Measurements from ENCODE around the gene IL19. TPM values are rescaled to one million over a fixed set of nuclear protein-coding genes. Genes with fewer than 3 reads are reported as not detected.

Gene IL19
- total and polyA plus RNA-seq, 9 of the 15 experiments (the other 6 are each of a cell fraction or from before 2014, with no cell fraction given): not detected

GRCh38 chr1:206823727-206824126, 53.2 kb downstream of the IL19 start:
- peak overlapping the region; percentile 9; the same call in 1 of the 2 replicates for H2AFZ ChIP-seq (ENCODE audit: low read depth, low read length)
- H3K27me3 ChIP-seq (ENCODE audit: control insufficient read depth in 2 of 2, insufficient read depth in 2 of 2, low read length in 2 of 2): peaks cover 13 to 37% of the 10 kb centered on the region in 2 experiments; a peak in 4 of 5 replicates
- in situ Hi-C loops (cut with MboI) (no loop called here), intact Hi-C loops (cut with micrococcal nuclease) (no loop called here)
- no peak overlapping the region for H3K27ac ChIP-seq (ENCODE audit: extremely low read depth, low read depth, low read length)
- H4K20me1 ChIP-seq (replicated peaks; ENCODE audit: control insufficient read depth, insufficient read depth, low read length): no peaks in the 10 kb centered on the region
- CTCF ChIA-PET (ENCODE audit: low intra/inter-chr PET ratio): no interaction called here
- no peak overlapping the region for H3K4me3 ChIP-seq
- 26% methylated on average over 5 of the region's 5 CpGs for WGBS (ENCODE audit: insufficient coverage, low coverage, missing lambda C conversion rate)
- no peak for ATAC-seq
- no peaks in the 10 kb centered on the region for H3K79me2 ChIP-seq (ENCODE audit: control insufficient read depth, insufficient read depth, low read length)
- H3K36me3 ChIP-seq (ENCODE audit: control insufficient read depth, insufficient read depth, low read length): no peaks in the 10 kb centered on the region
- H3K9me3 ChIP-seq (replicated peaks; ENCODE audit: control insufficient read depth, insufficient read depth, low read depth, low read length): no peaks in the 10 kb centered on the region
- BruUV-seq (replicated peaks): no TSS peak
- no peak for DNase-seq (ENCODE audit: extremely low read depth in 1 of 4, low spot score in 3 of 4)
- peaks cover 0 to 4% of the 10 kb centered on the region in 2 experiments; a peak in 1 of 5 replicates for H3K4me1 ChIP-seq (replicated peaks in 1 of 2; ENCODE audit: control insufficient read depth in 2 of 2, insufficient read depth in 2 of 2, low read length in 2 of 2)
- no peak for FAIRE-seq
- TF ChIP-seq MAFF (IDR thresholded peaks at IDR 0.05; ENCODE audit: low read length): no peak
- TF ChIP-seq SMARCB1 (IDR thresholded peaks at IDR 0.05; ENCODE audit: insufficient read length, low read depth): no peak
- TF ChIP-seq YY1 (IDR thresholded peaks at IDR 0.05; ENCODE audit: borderline replicate concordance in 1 of 3, control insufficient read depth in 1 of 3, extremely low read depth in 1 of 3, insufficient read depth in 3 of 3, insufficient read length in 1 of 3, insufficient replicate concordance in 2 of 3, low read depth in 1 of 3, low read length in 2 of 3): no peak
- no peak for TF ChIP-seq CGGBP1 (CRISPR knock-in tag; IDR thresholded peaks at IDR 0.05)
- TF ChIP-seq SREBF2 (CRISPR knock-in tag; IDR thresholded peaks at IDR 0.05): no peak
- no peak for TF ChIP-seq NUFIP1 (IDR thresholded peaks at IDR 0.05; ENCODE audit: partially characterized antibody)
- no peak for TF ChIP-seq PCBP1 (IDR thresholded peaks at IDR 0.05; ENCODE audit: low read depth, low read length, poor library complexity, severe bottlenecking)
- TF ChIP-seq GABPA (tag; conservative IDR thresholded peaks at IDR 0.05; ENCODE audit: low read depth): no peak
- TF ChIP-seq STAT5A (IDR thresholded peaks at IDR 0.05; ENCODE audit: borderline replicate concordance, low read length): no peak
- TF ChIP-seq GABPB2 (CRISPR knock-in tag; conservative IDR thresholded peaks at IDR 0.05): no peak
- TF ChIP-seq MBD2 (IDR thresholded peaks at IDR 0.05; ENCODE audit: borderline replicate concordance, low read depth): no peak
- no peak for TF ChIP-seq KLF16 (IDR thresholded peaks at IDR 0.05)
- TF ChIP-seq NEUROD1 (IDR thresholded peaks at IDR 0.05; ENCODE audit: borderline replicate concordance, low read depth, low read length, partially characterized antibody): no peak
- no peak for TF ChIP-seq ZNF764 (CRISPR knock-in tag; IDR thresholded peaks at IDR 0.05; ENCODE audit: low read depth)
- TF ChIP-seq ZNF780A (CRISPR knock-in tag; IDR thresholded peaks at IDR 0.05): no peak
- H3K4me2 ChIP-seq (ENCODE audit: insufficient read depth, low read length): no peak overlapping the region
- POLR2A ChIA-PET: interaction anchor here (1.3 kb wide), 1 partner anchor 159 kb away, joined by 4 read pairs; no protein-coding TSS in a partner anchor
- H3K9ac ChIP-seq (ENCODE audit: insufficient read depth in 1 of 2, low read depth in 2 of 2, low read length in 2 of 2): no peak overlapping the region
- no peaks in the 10 kb centered on the region for H3K9me1 ChIP-seq (ENCODE audit: control insufficient read depth, insufficient read depth, low read length)

All from K562 (cell line).